ENCODE data around the gene FMNL1.
"Not testable (repeated sequence)": the region's sequence is repeated elsewhere in the genome, so short reads cannot be mapped to it uniquely, and the experiment has no call there.

The FMNL1 gene

GRCh38 chr17:45221081-45222013, at the start of gene FMNL1:
Gene FMNL1, plus strand, starts transcription at chr17:45221885. Its CDS starts 240 bp downstream, at chr17:45222125.
- no peak for DNase-seq (ENCODE audit: low spot score)

DNA sequence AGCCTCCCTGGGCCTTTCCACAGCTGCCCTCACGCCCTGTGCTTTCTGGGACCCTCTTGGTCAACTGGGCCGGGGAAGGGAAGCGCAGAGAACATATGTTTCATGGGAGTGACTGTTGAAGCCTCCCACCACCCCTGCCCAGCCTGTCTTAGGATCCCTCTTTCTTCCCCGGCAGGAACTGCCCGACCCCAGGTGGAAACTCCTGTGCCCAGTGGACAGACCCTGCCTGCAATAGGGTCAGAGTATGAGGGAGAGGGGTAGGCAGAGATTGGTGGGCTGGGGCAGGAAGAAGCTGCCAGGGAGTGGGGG, 49.5 kb upstream of the FMNL1 start:
- DNase-seq (ENCODE audit: low spot score): no peak

GRCh38 chr17:45172541-45173286, 49.0 kb upstream of the FMNL1 start:
- DNase-seq (ENCODE audit: low spot score): no peak

DNA sequence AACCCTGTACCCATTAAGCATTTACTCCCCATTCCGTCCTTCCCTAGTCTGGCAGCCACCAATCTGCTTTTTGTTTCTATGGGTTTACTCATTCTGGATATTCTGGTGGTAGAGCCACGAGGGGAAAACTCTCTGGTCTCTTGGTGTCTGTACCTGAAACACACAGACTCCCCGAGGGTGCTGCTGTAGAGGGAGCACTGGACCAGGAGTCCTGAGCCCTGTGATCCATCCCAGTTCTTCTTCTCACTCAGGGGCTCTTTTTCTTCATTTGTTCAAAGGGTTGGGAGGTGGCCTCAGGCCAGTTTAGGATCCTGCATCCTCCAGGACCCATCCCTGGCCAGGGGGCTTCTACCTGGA, 45.9 kb upstream of the FMNL1 start:
- no peak for DNase-seq (ENCODE audit: low spot score)

- DNase-seq (ENCODE audit: low spot score): no peak
These were observed 44.1 kb upstream of the FMNL1 start for GRCh38 chr17:45177563-45177962.

DNA sequence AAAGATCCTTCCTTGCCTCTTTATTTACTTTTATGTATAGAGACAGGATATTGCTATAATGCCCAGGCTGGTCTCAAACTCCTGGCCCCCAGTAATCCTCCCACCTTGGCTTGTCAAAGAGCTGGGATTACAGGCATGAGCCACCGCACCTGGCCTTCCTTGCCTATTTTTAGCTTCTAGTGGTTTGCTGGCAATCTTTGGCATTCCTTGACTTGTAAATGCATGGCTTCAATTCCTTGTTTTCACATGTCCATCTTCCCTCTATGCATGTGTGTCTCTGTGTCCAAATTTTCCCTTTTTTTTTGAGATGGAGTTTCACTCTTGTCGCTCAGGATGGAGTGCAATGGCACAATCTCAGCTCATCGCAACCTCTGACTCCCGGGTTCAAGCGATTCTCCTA, 37.5 kb upstream of the FMNL1 start:
- no peak for DNase-seq (ENCODE audit: low spot score)

DNA sequence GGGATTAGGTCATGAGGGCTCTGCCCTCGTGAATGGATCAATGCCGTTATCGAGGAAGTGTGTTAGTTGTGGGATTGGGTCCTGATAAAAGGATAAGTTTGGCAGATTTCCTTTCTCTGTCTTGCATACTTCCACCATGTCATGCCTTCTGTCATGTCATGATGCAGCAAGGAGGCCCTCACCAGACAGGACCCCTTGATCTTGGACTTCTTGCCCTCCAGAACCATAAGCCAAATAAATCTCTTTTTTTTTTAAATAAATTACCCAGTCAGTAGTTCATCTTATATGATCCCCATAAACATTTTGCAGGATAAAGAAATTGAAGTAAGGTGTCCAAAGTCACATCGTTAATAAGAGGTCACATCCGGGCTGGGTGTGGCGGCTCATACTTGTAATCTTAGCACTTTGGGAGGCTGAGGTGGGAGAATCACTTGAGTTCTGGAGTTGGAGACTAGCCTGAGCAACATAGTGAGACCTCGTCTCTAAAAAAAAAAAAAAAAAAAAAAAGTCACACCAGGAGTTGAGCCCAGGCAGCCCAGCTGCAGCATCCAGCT, 34.8 kb upstream of the FMNL1 start:
- no peak for DNase-seq (ENCODE audit: low spot score)

DNA sequence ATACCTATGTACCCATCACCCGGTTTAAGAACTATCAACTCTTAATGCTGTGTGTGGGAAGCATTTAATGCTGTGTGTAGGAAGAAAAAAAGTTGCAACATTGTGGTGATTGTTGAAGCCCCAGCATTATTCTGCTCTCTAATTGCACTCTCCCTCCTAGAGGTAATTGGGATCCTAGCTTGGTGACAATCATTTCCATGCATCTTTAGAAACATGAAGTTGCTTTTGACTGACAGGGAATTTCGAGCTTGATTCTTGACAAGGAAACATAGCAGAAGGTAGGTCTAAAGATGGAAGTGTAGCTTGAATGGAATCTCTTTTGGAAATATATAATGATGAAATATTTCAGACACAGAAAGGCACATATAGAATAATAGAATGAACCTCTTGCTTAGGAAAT, 32.7 kb upstream of the FMNL1 start:
- no peak for DNase-seq (ENCODE audit: low spot score)

GRCh38 chr17:45190503-45191255, 31.0 kb upstream of the FMNL1 start:
- no peak for DNase-seq (ENCODE audit: low spot score)

GRCh38 chr17:45195424-45195823, 26.3 kb upstream of the FMNL1 start:
- no peak for DNase-seq (ENCODE audit: low spot score)

GRCh38 chr17:45197108-45197507, 24.6 kb upstream of the FMNL1 start:
- no peak for DNase-seq (ENCODE audit: low spot score)

- DNase-seq (ENCODE audit: low spot score): peak; percentile 86
These were observed 23.9 kb upstream of the FMNL1 start for GRCh38 chr17:45197555-45198334.

DNA sequence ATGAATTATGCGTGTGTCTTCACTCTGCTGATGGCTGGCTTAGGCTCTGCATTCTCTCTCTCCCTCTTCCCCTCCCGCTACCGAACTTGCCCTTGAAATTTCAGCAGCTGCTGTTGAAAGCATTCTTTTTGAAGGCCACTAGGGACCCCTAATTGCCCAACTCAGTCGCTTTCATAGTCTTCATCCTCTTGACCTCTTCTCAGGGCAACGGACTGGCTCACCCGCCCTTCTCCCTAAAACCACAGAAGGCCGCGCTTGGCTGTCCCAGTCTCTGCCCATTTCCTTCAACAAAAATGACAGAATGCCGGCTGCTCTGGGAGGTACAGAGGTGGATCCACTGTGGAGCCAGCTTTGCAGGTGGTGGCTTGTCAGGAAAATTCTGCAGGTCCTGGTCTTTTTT, 21.0 kb upstream of the FMNL1 start:
- no peak for DNase-seq (ENCODE audit: low spot score)

- no peak for DNase-seq (ENCODE audit: low spot score)
These were observed 20.2 kb upstream of the FMNL1 start for GRCh38 chr17:45201457-45201856.

GRCh38 chr17:45201880-45202279, 19.8 kb upstream of the FMNL1 start:
- not testable (repeated sequence) for DNase-seq (ENCODE audit: low spot score)

GRCh38 chr17:45218895-45219661, 2.6 kb upstream of the FMNL1 start:
- DNase-seq (ENCODE audit: low spot score): peak; percentile 83

DNA sequence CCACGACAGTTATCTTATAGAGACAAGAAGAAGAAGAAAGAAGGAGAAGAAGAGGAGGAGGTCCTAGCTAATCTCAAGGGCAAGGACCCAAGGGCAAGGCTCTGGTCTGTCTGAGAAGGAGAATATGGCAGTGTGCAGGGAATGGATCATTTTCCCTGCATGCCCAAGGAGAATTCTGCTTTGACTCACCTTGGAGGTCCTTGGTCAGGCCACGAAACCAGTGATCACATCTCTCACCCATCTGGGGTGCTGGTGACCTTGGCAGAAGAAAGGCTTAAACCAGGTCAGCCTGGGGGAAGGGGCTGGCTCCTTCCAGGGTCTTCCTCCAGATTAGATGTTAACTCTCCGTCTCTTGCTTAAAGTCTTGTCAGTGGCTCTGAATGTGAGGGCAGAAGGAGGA, 1.6 kb upstream of the FMNL1 start:
- DNase-seq (ENCODE audit: low spot score): no peak

DNA sequence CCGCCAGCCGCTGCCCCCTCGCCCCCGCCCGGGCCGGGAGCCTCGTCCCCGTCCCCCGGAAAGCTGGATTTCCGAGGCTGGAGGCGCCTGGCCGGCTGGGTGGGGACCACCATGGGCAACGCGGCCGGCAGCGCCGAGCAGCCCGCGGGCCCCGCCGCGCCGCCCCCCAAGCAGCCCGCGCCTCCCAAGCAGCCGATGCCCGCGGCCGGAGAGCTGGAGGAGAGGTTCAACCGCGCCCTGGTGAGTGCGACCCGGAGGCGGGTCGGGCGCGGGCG, 266 bp downstream of the FMNL1 start:
- no peak for DNase-seq (ENCODE audit: low spot score)

GRCh38 chr17:45222289-45222995, 757 bp downstream of the FMNL1 start:
- DNase-seq (ENCODE audit: low spot score): no peak

DNA sequence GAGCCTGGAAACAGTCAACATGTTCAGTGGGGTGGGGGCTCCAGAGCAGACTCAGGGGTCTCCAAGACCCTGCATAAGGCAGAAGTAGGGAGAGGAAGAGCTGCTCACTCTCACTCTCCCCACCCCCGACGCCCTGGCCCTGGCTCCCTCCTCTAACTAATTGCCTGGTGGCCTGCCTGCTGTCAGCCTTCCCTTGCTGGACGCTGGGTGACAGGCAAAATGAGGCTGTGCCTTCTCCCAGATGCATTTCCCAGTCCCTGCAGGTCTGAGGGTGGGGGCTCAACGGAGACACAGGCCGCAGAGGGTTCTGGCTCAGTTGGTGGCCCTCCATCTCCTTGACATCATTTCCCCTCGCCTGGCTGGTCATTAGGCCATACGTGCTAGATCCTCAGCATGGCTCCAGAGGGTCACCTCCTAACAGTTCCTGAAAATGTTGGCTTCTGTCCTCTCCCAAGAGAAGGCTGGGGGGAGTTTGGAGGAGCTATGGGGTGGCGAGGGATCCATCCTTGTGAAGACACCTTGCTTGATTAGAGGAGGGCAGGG, 1.4 kb downstream of the FMNL1 start:
- DNase-seq (ENCODE audit: low spot score): no peak

All from hepatic stellate cell (primary cell).